Lung (tissue), 12 donors: ENCODE data around the gene FUT7. TPM values are rescaled to one million over a fixed set of nuclear protein-coding genes. Genes with fewer than 3 reads are reported as not detected.

Source experiments
- ATAC-seq: fragments of 200-7000 bp; cut with Tn5 transposase; one replicate; pipeline ENCODE4 v1.9.1; 2020; ENCODE audit warnings: moderate number of reproducible peaks; ENCODE audit not compliant: insufficient read depth, low FRiP score
- DNase-seq, 3 donors: peaks; one replicate each; pipeline ENCODE4 v3.0.0-alpha.2; 2013 to 2017
- H3K27ac ChIP-seq, 2 donors: one replicate each; pipeline ENCODE4 v1.5.1; 2013; ENCODE audit warnings: mild to moderate bottlenecking in 2 of 2, moderate library complexity in 2 of 2, control low read depth in 1 of 2, inconsistent platforms in 1 of 2, low read depth in 1 of 2, low read length in 1 of 2
- H3K27me3 ChIP-seq, 3 donors: one replicate each; pipeline ENCODE4 v1.5.1; 2013; ENCODE audit warnings: low read length in 2 of 3; ENCODE audit not compliant: control insufficient read depth in 3 of 3, insufficient read depth in 3 of 3
- H3K36me3 ChIP-seq, 4 donors: one replicate each; pipeline ENCODE4 v1.5.1; 2013; ENCODE audit warnings: low read length in 4 of 4, mild to moderate bottlenecking in 1 of 4, moderate library complexity in 1 of 4; ENCODE audit not compliant: control insufficient read depth in 4 of 4, insufficient read depth in 4 of 4
- H3K4me1 ChIP-seq, 5 donors: one replicate each; pipeline ENCODE4 v1.5.1; 2013; ENCODE audit warnings: low read length in 5 of 5, mild to moderate bottlenecking in 2 of 5, moderate library complexity in 1 of 5; ENCODE audit not compliant: control insufficient read depth in 5 of 5, insufficient read depth in 5 of 5
- H3K4me3 ChIP-seq: one replicate; pipeline ENCODE4 v1.5.1; 2013; ENCODE audit warnings: mild to moderate bottlenecking, control low read depth, moderate library complexity
- H3K9ac ChIP-seq, 2 donors: one replicate each; pipeline ENCODE4 v1.5.1; 2013; ENCODE audit warnings: low read length in 2 of 2, control low read depth in 1 of 2; ENCODE audit not compliant: insufficient read depth in 1 of 2
- H3K9me3 ChIP-seq, 4 donors: one replicate each; pipeline ENCODE4 v1.5.1; 2013; ENCODE audit warnings: low read length in 3 of 4, mild to moderate bottlenecking in 1 of 4, moderate library complexity in 1 of 4; ENCODE audit not compliant: control insufficient read depth in 4 of 4, insufficient read depth in 3 of 4
- WGBS, 2 donors: extraction: QIAGEN DNeasy Blood & Tissue Kit; methylation state at CpG; one replicate each; pipeline ENCODE4 v1.1.7; 2013; 5-methylcytosine and 5-hydroxymethylcytosine counted together
- polyA plus RNA-seq, 2 donors: library from polyadenylated mRNA; stranded (reverse); fragments of 200-250 nt; gene quantifications; one replicate each; pipeline ENCODE4 v1.2.1, GENCODE V29; 2013
- total RNA-seq, 2 donors: library from RNA; depleted of rRNA in 1 of 2; stranded (reverse); fragments of >200 nt in 1 of 2; gene quantifications; one replicate each; pipeline ENCODE4 v1.2.1, GENCODE V29; 2014 to 2021
- TF ChIP-seq, protein P1 (sequence below): IDR thresholded peaks from 2 replicates; pipeline ENCODE4 v1.5.1; 2012; ENCODE audit warnings: mild to moderate bottlenecking; ENCODE audit errors: control extremely low read depth, extremely low read depth
- donor health status: control.
- donor health status: control.
- donor health status: Bipolar disorder and iron deficiency.
- donor health status: healthy.
- donor health status: DM: yes; HTN: yes; CAD: no.

Gene FUT7
- total and polyA plus RNA-seq, 4 donors = 0.37 to 5.5 (median 0.73) TPM

DNA sequence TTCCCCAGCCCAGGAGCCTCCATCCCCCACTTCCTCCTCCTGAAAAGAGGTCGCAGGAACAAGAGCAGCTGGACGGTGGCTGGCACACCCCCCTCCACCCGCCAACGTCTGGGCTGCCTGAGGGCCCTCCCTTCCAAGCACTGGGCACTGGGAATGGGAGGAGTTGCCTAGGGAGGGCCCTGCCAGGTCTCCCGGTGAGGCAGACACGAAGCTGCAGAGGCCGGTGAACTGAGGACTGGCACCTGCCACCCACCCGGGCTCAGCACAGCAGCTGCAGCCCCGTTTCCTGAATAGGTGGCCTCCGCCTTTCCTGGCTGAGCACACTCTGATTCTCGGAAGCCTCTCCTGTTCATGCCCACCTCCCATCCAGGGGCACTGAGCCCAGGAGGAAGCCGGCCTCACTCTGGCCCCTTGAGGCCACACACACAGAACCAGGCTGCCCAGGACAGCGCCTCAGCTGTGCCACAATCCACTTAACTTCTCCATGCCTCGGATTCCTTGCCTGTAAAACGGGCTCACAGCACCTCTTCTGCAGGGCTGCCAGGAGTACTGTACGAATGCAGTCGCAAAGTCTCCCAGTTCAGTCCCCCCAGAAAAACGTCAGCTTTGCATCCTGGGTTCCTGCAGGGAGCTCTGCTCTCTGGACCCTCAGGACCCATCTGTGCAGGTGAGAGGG lies 12.8 kb upstream of the FUT7 start:
- peak overlapping the region; percentile 59 for H3K4me3 ChIP-seq
- ATAC-seq = no peak
- peaks cover 0 to 3% (median 0%) of the 10 kb centered on the region in 4 donors for H3K9me3 ChIP-seq
- TF ChIP-seq, protein P1, sequence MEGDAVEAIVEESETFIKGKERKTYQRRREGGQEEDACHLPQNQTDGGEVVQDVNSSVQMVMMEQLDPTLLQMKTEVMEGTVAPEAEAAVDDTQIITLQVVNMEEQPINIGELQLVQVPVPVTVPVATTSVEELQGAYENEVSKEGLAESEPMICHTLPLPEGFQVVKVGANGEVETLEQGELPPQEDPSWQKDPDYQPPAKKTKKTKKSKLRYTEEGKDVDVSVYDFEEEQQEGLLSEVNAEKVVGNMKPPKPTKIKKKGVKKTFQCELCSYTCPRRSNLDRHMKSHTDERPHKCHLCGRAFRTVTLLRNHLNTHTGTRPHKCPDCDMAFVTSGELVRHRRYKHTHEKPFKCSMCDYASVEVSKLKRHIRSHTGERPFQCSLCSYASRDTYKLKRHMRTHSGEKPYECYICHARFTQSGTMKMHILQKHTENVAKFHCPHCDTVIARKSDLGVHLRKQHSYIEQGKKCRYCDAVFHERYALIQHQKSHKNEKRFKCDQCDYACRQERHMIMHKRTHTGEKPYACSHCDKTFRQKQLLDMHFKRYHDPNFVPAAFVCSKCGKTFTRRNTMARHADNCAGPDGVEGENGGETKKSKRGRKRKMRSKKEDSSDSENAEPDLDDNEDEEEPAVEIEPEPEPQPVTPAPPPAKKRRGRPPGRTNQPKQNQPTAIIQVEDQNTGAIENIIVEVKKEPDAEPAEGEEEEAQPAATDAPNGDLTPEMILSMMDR = no peak
- peaks cover 0 to 14% (median 0%) of the 10 kb centered on the region in 5 donors for H3K4me1 ChIP-seq
- H3K27me3 ChIP-seq = peaks cover 8 to 39% (median 24%) of the 10 kb centered on the region in 3 donors
- no peak for DNase-seq
- peaks cover 0 to 6% (median 0%) of the 10 kb centered on the region in 4 donors for H3K36me3 ChIP-seq
- whole genome bisulfite sequencing, 2 donors = 17% methylated on average over 18 of the region's 18 CpGs
- H3K27ac ChIP-seq = peak overlapping the region; percentile 73 to 74
- H3K9ac ChIP-seq = no peak overlapping the region

GRCh38 chr9:137044037-137044436 lies 12.1 kb upstream of the FUT7 start:
- Histone ChIP-seq H3K9me3 (peaks cover 0 to 1% (median 0%) of the 10 kb centered on the region in 4 donors), H3K27ac (peak overlapping the region in 1 of 2 donors; percentile 74), H3K4me1 (peaks cover 0 to 14% (median 0%) of the 10 kb centered on the region in 5 donors), H3K4me3 (no peak overlapping the region), H3K36me3 (peaks cover 0 to 10% (median 0%) of the 10 kb centered on the region in 4 donors), H3K9ac (no peak overlapping the region), H3K27me3 (peaks cover 8 to 32% (median 23%) of the 10 kb centered on the region in 3 donors)
- DNase-seq (no peak), ATAC-seq (no peak)
- WGBS, 2 donors = 49 to 63% methylated on average over 12 of the region's 12 CpGs
- TF ChIP-seq, protein P1 = no peak

- Histone ChIP-seq H3K9ac (no peak overlapping the region), H3K27ac (peak overlapping the region; percentile 24 to 72), H3K4me3 (no peak overlapping the region), H3K4me1 (peaks cover 0 to 14% (median 0%) of the 10 kb centered on the region in 5 donors), H3K36me3 (peaks cover 0 to 13% (median 0%) of the 10 kb centered on the region in 4 donors), H3K27me3 (peaks cover 8 to 26% (median 20%) of the 10 kb centered on the region in 3 donors), H3K9me3 (no peaks in the 10 kb centered on the region)
- DNase-seq = no peak
- WGBS, 2 donors = 66 to 72% methylated on average over 36 of the region's 36 CpGs
- TF ChIP-seq, protein P1 = no peak
- no peak for ATAC-seq
Measured at GRCh38 chr9:137042751-137043727, 11.2 kb upstream of the FUT7 start.
